GM18498 (cell line): ENCODE results near the gene OLR1.
"Not testable (repeated sequence)": the region's sequence is repeated elsewhere in the genome, so short reads cannot be mapped to it uniquely, and the experiment has no call there.

Source experiments
- ATAC-seq: cut with Tn5 transposase; IDR thresholded peaks from one replicate; pipeline ENCODE4 v1.9.1; 2021; ENCODE audit warnings: mild to moderate bottlenecking, moderate library complexity; ENCODE audit not compliant: unreplicated experiment

The OLR1 gene

GRCh38 chr12:10191865-10192264 is 19.9 kb upstream of the OLR1 start:
- ATAC-seq: no peak

GRCh38 chr12:10190558-10191388 is 18.8 kb upstream of the OLR1 start:
- peak; percentile 95 for ATAC-seq

GRCh38 chr12:10189653-10190052 is 17.7 kb upstream of the OLR1 start:
- no peak for ATAC-seq

- not testable (repeated sequence) for ATAC-seq
Measured at GRCh38 chr12:10186958-10187357, 15.0 kb upstream of the OLR1 start.

GRCh38 chr12:10186299-10186698 is 14.4 kb upstream of the OLR1 start:
- ATAC-seq: no peak

- ATAC-seq: no peak
Measured at GRCh38 chr12:10184261-10184843, 12.4 kb upstream of the OLR1 start.

GRCh38 chr12:10182354-10183049 is 10.6 kb upstream of the OLR1 start:
- ATAC-seq: no peak

GRCh38 chr12:10179776-10180181 is 7.8 kb upstream of the OLR1 start:
- ATAC-seq: no peak

- ATAC-seq: no peak
Measured at GRCh38 chr12:10178821-10179220, 6.9 kb upstream of the OLR1 start, which contains the start of gene TMEM52B. TMEM52B (plus strand) TSS chr12:10179032; CDS start chr12:10179575, 543 bp downstream.

- ATAC-seq: no peak
Measured at GRCh38 chr12:10175846-10176636, 4.1 kb upstream of the OLR1 start.

GRCh38 chr12:10174986-10175614 is 3.2 kb upstream of the OLR1 start:
- ATAC-seq: no peak

- no peak for ATAC-seq
Measured at GRCh38 chr12:10170216-10170615, 1.7 kb downstream of the OLR1 start.

- no peak for ATAC-seq
Measured at GRCh38 chr12:10169104-10169503, 2.8 kb downstream of the OLR1 start.

- ATAC-seq: no peak
Measured at GRCh38 chr12:10167599-10167998, 4.3 kb downstream of the OLR1 start.

GRCh38 chr12:10165421-10165820 is 6.5 kb downstream of the OLR1 start:
- ATAC-seq: no peak

- ATAC-seq: no peak
Measured at GRCh38 chr12:10163084-10163483, 8.8 kb downstream of the OLR1 start.

GRCh38 chr12:10160617-10161385 is 11.1 kb downstream of the OLR1 start:
- ATAC-seq: no peak

- no peak for ATAC-seq
Measured at GRCh38 chr12:10159280-10159679, 12.7 kb downstream of the OLR1 start.

- ATAC-seq: no peak
Measured at GRCh38 chr12:10158406-10158805, 13.5 kb downstream of the OLR1 start.

- ATAC-seq: no peak
Measured at GRCh38 chr12:10155966-10156365, 16.0 kb downstream of the OLR1 start.
